ENCODE measurements around the gene DENND10. TPM values are rescaled to one million over a fixed set of nuclear protein-coding genes. Genes with fewer than 3 reads are reported as not detected.
"Not testable (repeated sequence)": the region's sequence is repeated elsewhere in the genome, so short reads cannot be mapped to it uniquely, and the experiment has no call there.

DENND10 gene
- 37.6 TPM for polyA plus RNA-seq (2013, experiment 1 of 2; ENCODE audit: insufficient read length)
- 39.8 TPM for polyA plus RNA-seq (2013, experiment 2 of 2; ENCODE audit: insufficient read length)

- peak; percentile 79 for DNase-seq
Observed at GRCh38 chr10:119103903-119104653, at the start of gene DENND10. Gene DENND10, plus strand, starts transcription at chr10:119104113. Its CDS starts 30 bp downstream, at chr10:119104143.

GRCh38 chr10:119055472-119055871 is 48.4 kb upstream of the DENND10 start:
- DNase-seq, result no peak

- no peak for DNase-seq
Observed at GRCh38 chr10:119058010-119058409, 45.9 kb upstream of the DENND10 start.

- DNase-seq, result no peak
Observed at GRCh38 chr10:119059557-119059956, 44.4 kb upstream of the DENND10 start.

GRCh38 chr10:119060107-119060506 is 43.8 kb upstream of the DENND10 start:
- DNase-seq, result no peak

DNA sequence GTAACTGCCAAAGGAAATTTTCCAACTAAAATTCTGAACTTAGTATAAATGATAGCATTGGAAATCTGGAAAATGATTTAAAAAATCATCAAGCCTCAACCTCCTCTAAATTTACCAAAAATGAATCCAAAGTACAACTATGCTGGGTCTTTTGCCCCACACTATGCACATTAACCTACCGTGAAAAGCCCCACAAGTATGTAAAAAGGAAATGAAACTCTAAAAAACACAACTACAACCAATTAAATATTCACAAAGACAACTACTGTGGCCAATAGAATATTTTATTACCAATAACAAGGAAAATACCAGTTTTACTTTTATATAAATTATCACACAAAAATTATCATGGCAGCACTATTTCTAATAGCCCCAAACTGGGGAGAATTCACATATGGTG is 42.6 kb upstream of the DENND10 start:
- DNase-seq, result no peak

DNA sequence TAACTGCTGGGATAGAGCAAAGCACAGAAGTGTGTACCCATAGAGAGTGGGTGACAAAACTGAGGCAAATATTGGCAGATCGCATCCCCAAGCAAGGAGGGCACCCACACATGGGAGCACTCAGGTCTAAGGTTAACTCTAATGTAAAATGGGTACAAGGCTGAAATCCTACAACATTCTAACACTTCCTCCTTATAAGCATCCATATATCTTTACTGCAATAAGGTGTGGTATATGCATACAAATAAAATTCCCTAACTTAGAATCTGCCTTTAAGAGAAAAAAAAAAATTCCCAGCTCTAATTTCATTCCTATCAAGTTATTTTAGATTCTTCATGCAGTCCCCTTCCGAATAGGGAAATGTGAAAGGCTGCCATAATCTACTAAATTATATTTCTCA is 42.0 kb upstream of the DENND10 start:
- no peak for DNase-seq

GRCh38 chr10:119070395-119071165 is 33.3 kb upstream of the DENND10 start:
- no peak for DNase-seq

DNA sequence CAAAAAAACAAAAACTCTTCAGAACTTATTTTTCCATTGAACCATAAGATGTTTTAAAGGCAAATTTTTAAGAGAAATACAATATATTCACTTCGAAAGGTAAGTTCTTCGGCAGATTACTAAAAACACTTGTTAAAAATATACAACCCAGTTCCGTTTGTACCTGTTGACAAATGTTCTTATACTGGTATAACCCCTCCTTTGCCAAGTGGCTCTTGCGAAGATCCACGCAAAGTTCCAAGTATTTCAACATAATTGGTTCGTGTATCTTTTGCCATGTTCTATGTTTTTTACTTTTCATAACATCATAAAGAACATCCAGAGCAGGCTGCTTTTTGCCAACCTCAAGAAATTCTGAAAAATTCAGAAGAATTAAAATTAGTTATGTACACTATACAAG is 30.3 kb upstream of the DENND10 start:
- DNase-seq, result no peak

DNA sequence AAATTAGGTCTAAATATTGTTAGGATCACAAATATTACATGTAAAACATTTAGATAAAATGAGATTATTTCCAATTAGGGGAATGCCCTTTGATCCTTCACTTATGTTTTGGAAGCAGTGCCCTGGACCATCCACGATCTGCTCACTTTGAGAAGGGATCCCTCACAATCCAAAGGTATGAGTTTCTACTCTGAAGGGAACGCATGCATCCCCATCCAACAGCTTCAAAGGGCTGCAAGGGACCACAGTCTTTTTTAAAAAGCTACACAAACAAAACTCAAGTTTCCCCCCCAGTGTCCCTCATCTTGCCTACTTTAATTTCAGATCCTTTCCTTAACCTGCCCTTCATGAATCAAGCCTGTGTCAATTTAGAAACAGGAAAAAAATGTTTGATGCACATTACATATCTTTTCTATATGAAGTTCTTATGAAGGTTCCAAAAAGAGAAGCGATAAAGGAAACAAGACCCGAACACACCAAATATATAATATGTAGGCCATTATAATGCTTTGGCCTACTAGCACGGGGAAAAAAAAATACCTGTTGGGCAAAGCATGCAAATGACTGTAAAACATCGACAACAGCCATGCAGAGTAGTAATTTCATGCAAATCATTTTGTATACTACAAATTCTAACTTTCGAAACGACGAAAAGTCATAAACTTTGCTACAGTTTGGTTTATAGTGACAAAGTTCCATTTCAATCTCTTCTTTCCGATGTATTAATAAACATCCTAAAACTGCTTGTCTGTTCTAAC is 25.3 kb upstream of the DENND10 start:
- DNase-seq, result no peak

GRCh38 chr10:119079599-119080520 is 24.1 kb upstream of the DENND10 start:
- DNase-seq, result peak; percentile 70

- peak; percentile 91 for DNase-seq
Observed at GRCh38 chr10:119080521-119081259, 23.2 kb upstream of the DENND10 start, which contains the start of gene EIF3A. Gene EIF3A, minus strand, starts transcription at chr10:119080817. Its CDS starts 141 bp downstream, at chr10:119080676.

- no peak for DNase-seq
Observed at GRCh38 chr10:119084896-119085295, 19.0 kb upstream of the DENND10 start.

- DNase-seq, result no peak
Observed at GRCh38 chr10:119087271-119087882, 16.5 kb upstream of the DENND10 start.

DNA sequence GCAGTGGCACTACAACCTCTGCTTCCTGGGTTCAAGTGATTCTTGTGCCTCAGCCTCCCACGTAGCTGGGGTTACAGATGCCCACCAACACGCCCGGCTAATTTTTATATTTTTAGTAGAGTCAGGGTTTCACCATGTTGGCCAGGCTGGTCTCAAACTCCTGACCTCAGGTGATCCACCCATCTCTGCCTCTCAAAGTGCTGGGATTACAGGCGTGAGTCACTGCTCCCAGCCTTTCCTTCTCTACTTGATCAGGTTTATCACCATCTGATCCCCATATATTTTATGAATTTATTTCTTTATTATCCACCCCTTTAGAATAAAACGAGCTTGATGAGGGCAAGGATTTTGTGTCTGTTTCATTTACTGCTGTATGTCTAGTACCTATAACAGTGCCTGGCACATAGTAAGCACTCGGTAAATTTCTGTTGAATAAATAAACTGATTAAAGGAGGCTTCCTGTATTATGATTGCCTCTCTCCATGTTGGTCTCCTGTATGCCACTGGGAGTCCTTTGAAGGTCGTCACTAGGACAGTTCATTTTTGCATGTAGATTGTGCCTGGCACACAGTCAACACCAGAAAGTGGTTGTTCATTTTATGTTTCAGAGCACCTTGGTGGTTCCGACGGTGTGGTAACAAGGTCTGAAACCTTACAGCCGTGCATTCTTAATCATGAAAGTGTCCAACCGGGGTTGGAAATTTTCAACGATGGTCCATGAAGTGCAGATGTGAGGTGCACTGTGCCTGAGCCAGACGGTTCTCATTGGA is 13.7 kb upstream of the DENND10 start:
- DNase-seq, result no peak

- peak; percentile 62 for DNase-seq
Observed at GRCh38 chr10:119090968-119091367, 12.9 kb upstream of the DENND10 start.

- no peak for DNase-seq
Observed at GRCh38 chr10:119095640-119096039, 8.3 kb upstream of the DENND10 start.

DNA sequence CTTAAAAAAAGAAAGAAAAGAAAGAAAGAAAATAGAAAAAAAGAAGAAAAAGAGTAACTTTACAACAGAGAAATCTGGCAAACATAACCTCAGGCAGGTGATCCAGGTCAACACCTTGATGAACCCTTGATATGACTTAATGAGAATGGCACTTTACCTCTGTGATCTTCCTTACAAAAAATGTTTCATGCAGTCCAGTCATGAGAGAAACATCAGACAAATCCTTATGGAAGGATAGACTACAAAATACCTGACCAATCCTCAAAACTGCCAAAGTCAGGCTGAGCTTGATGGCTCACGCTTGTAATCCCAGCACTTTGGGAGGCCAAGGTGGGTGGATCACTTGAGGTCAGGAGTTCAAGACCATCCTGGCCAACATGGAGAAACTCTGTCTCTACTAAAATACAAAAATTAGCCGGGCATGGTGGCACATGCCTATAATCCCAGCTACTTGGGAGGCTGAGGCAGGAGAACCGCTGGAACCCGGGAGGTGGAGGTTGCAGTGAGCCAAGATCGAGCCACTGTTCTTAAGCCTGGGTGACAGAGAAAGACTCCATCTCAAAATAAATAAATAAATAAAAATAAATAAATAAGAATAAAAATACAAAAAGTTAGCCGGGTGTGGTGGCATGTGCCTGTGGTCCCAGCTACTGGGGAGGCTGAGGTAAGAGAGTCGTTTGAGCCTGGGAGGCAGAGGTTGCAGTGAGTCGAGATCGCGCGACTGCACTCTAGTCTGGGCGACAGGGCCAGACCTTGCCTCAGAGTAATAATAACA is 7.1 kb upstream of the DENND10 start:
- not testable (repeated sequence) for DNase-seq

- DNase-seq, result no peak
Observed at GRCh38 chr10:119098576-119098975, 5.3 kb upstream of the DENND10 start.

Measured in fibroblast of skin of abdomen (primary cell).